GM18519 (cell line): ENCODE results near the gene EDDM3A.
"Not testable (repeated sequence)": the region's sequence is repeated elsewhere in the genome, so short reads cannot be mapped to it uniquely, and the experiment has no call there.

Experiments
- ATAC-seq: cut with Tn5 transposase; IDR thresholded peaks from one replicate; pipeline ENCODE4 v1.9.1; 2021; ENCODE audit warnings: mild to moderate bottlenecking, moderate library complexity; ENCODE audit not compliant: unreplicated experiment, low FRiP score

Gene EDDM3A

GRCh38 chr14:20745571-20746358, at the start of gene EDDM3A:
Gene EDDM3A (plus strand): TSS chr14:20745887. CDS start chr14:20747581, 1,694 bp downstream.
- no peak for ATAC-seq

- ATAC-seq: no peak
Measured at GRCh38 chr14:20696764-20697163, 48.9 kb upstream of the EDDM3A start.

- ATAC-seq: no peak
Measured at GRCh38 chr14:20697273-20698017, 48.2 kb upstream of the EDDM3A start.

- no peak for ATAC-seq
Measured at GRCh38 chr14:20698018-20698329, 47.7 kb upstream of the EDDM3A start.

DNA sequence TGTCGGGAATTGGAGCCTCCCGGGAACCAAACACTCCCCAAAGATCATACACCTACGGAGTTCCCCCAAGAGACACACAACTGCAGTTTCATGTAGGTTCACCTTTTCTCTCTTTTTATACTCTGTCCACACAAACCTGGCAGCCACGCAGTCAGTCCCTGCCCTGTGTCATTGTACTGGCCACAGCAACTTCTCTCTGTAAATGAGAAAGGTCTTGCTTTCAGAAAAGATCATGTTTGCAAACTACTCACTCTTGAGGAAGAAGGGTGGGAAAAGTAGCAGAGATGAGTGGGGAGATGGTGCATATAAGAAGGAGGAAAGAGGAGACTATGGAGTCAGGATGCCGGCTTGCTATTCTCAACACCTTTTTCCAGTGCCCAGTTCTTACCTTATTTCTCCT, 46.8 kb upstream of the EDDM3A start:
- no peak for ATAC-seq

- no peak for ATAC-seq
Measured at GRCh38 chr14:20699931-20700330, 45.8 kb upstream of the EDDM3A start.

GRCh38 chr14:20700965-20701364, 44.7 kb upstream of the EDDM3A start:
- not testable (repeated sequence) for ATAC-seq

- ATAC-seq: no peak
Measured at GRCh38 chr14:20706657-20707355, 38.9 kb upstream of the EDDM3A start.

- ATAC-seq: no peak
Measured at GRCh38 chr14:20707622-20708021, 38.1 kb upstream of the EDDM3A start.

GRCh38 chr14:20711261-20711660, 34.4 kb upstream of the EDDM3A start:
- no peak for ATAC-seq

DNA sequence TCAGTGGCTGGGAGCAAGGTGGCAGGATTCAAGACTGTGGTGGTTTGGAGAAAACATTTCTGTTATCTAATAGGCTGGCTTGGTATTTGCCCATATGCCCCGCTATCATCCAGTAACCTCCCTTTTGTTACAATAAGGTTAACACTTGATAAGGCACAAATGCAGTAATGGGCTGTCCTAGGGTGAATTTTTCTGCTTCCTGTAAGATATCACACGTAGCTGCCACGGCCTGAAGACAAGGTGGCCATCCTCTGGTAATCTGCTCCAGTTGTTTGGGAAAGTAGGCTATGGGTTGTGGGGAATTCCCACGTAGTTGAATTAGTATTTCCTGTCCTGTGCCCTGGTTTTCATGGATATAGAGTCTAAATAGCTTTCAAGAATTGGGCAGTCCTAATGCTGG, 34.0 kb upstream of the EDDM3A start:
- ATAC-seq: no peak

GRCh38 chr14:20712904-20713303, 32.8 kb upstream of the EDDM3A start:
- no peak for ATAC-seq

- ATAC-seq: no peak
Measured at GRCh38 chr14:20714593-20715250, 31.0 kb upstream of the EDDM3A start.

DNA sequence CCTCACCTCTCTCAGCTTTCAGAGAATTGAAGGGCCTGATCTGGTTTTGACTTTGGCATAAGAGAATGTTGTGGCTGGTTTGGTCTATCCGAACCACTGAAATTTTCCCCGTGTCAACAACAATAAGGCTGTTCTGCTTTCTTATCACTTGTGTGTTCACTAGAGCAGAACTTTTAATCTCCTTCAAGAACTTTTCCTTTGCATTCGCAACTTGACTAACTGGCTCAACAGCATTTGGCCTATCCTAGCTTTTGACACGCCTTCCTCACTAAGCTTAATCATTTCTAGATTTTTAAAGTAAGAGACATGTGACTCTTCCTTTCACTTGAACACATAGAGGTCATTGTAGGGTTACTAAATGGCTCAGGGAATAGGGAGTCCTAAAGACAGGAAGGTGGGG, 25.9 kb upstream of the EDDM3A start:
- ATAC-seq: no peak

DNA sequence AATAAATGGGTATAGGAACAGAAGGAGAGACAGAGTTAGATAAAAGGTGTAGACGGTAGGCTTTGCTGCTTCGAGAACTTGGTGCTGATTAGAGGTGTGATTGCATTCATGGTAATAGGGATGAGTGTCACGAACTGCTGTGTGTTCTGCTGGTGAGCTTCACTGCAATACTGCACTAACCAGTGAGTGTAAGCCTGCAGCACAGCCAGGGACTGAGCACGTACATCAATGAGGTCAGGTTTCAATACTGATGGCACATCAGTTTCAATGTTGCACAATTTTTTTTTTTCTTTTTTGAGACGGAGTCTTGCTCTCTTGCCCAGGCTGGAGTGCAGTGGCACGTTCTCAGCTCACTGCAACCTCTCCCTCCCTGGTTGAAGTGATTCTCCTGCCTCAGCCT, 24.9 kb upstream of the EDDM3A start:
- no peak for ATAC-seq

GRCh38 chr14:20722016-20722415, 23.7 kb upstream of the EDDM3A start:
- ATAC-seq: no peak

GRCh38 chr14:20723488-20723887, 22.2 kb upstream of the EDDM3A start:
- ATAC-seq: no peak

DNA sequence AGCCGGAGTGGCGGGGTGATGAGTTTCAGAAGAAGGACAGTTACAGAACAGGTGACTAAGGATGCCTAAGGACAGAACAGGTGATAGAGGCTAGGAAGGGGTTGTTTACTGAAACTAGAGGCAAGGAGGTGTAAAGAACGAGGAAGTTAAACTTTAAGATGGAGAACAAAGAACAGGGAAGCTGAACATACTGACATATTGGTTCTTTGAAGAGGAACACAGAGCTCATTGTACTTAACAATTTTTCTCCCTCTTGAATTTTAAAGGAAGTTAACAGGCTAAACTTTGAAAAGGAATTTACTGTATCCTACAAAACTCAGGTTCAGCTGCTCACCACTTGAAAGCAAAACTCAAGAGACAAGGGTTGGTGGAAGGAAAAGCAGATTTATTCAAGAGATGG, 19.6 kb upstream of the EDDM3A start:
- not testable (repeated sequence) for ATAC-seq

DNA sequence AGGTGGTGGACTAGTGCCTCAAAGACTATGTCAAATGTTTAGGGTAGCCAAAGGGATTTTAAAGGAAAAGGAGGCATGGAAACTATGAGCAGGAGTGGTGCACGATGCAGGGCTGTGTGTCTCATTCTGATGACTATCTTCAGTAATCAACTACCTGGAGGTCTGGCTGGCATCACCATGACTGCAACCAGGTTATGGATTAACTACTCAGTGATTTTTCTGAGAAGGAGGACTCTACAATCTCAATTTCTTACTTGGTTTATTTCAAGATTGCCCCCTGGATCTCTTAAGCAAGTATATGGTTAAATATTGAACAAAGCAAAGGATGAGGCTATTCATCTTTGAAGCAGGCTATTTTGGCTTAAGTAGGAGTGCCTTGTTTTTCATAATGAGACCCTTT, 19.2 kb upstream of the EDDM3A start:
- ATAC-seq: no peak

DNA sequence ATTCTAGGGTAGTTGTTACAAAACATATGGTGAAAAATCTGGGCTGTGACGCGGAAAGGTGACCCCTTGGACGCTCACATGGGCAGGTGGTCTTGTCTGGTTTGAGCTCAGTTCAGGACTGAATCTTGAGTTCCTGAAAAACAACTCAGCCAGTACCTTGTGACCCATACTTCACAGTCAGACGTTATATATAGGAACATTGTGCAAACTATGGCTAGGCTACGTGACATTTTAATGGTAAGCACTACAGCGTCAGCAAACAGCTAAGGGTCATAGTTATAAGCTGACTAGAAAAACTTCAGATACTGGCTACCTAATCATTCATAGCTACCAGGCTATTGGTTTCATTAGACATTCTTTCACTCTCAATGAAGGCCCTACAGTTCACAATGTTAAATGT, 14.8 kb upstream of the EDDM3A start:
- ATAC-seq: no peak

DNA sequence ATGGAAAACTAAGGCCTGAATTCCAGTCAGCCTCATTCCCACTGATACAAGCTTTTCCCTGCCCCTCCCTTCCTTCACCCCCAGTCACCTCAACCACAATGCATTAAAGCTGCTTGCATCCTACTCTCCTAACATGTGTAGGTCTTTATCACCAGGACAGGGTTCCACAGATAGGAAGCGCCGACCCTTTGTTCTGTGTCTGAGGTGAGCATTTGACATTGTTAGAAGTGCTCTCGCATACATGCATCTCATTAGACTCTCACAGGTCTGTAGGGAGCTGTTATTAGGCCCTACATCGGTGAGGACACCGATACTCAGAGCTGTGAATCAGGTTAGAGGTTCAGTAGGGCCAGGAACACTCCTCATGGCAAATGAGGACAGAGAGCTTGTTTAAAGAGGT, 13.2 kb upstream of the EDDM3A start:
- no peak for ATAC-seq
